SH-SY5Y (cell line): Measurements from ENCODE around the gene NGEF.

Experiments
- GATA2 ChIP-seq: IDR thresholded peaks from 2 replicates; pipeline ENCODE4 v1.6.1; 2011; ENCODE audit warnings: mild to moderate bottlenecking, low read depth, low read length
- GATA3 ChIP-seq: IDR thresholded peaks from 2 replicates; pipeline ENCODE4 v1.6.1; 2011; ENCODE audit warnings: low read depth, mild to moderate bottlenecking, low read length, moderate library complexity

DNA sequence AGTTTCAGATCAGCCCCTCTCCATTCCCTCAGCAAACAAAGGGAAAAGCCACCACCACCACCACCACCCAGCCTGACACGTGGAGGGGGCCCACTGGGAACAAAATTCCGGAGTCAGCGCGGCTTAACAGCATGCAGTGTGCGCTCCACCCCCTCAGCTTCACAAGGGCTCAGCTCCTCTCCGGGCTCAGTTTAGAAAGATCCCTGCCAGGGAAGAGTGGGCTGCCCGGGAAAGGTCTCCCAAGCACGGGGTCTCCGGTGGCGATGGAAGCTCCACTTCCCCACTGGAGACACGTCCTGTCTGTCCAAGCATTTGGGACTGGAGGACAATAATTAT, 87.3 kb downstream of the NGEF start:
- TF ChIP-seq GATA2, result no peak
- no peak for TF ChIP-seq GATA3
